HS-27A (cell line): ENCODE data around the gene QSER1.
"Not testable (repeated sequence)": the region's sequence is repeated elsewhere in the genome, so short reads cannot be mapped to it uniquely, and the experiment has no call there.

Experiments
- DNase-seq: peaks from one replicate; pipeline ENCODE4 v3.0.0-alpha.2; 2012; ENCODE audit warnings: low read depth, missing footprints

QSER1 gene

GRCh38 chr11:32892355-32893092 lies at the start of gene QSER1:
Gene QSER1 (plus strand): TSS chr11:32892811. CDS start chr11:32893126, 315 bp downstream.
- no peak for DNase-seq

DNA sequence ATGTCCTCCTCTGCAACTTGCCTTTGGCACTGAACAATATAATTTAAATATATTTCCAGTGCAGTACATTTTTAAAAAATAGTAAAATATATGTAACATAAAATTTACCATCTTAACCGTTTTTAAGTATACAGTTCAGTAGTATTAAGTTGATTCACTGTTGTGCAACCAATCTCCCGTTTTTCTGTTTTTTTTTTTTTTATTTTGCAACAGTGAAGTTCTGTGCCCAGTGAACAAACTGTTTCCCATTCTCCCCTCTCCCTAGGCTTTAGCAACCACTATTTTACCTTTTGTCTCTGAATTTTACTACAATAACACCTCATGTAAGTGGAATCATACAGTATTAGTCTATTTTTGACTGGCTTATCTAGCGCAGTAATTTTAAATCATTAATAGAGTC lies 49.1 kb upstream of the QSER1 start:
- no peak for DNase-seq

GRCh38 chr11:32847511-32847910 lies 45.1 kb upstream of the QSER1 start:
- DNase-seq = no peak

GRCh38 chr11:32849761-32850160 lies 42.9 kb upstream of the QSER1 start:
- DNase-seq = no peak

GRCh38 chr11:32851251-32851650 lies 41.4 kb upstream of the QSER1 start:
- no peak for DNase-seq

GRCh38 chr11:32852207-32852606 lies 40.4 kb upstream of the QSER1 start:
- no peak for DNase-seq

GRCh38 chr11:32855601-32856000 lies 37.0 kb upstream of the QSER1 start:
- no peak for DNase-seq

GRCh38 chr11:32858731-32859130 lies 33.9 kb upstream of the QSER1 start:
- DNase-seq = no peak

DNA sequence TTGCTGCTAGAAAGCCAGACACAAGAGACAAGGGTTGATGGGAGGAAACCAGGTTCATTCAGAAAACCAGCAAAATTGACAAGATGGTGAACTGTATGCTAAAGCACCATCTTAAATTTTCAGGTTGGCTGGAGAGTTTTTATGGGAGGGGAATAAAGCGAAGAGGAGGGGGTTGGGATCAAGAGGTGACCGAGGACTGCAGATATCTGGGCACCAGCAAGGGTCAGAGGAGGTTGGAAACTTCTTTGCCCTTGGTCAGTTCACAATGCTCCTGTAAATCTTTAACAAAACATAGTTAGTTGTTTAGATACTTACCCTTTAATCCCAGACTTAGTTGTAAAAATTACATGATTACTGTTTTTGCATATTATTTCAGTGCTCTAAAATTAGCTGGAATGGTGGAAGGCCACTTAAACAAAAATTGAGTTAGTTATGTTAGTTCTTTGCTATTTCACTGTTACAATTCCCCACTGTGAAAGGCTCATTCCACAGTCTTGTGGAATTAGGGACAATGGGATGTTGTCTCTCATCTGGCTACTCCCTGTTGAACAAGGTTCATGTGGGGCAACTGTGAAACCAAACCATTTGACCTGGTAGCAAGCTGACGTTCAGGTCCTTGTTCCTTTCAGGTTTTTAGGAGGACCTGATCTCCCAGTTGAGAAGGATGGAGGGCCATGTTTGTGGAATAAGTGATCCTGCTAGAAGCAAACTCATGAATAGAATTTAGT lies 30.6 kb upstream of the QSER1 start:
- DNase-seq = no peak

- no peak for DNase-seq
Measured at GRCh38 chr11:32864555-32864954, 28.1 kb upstream of the QSER1 start.

DNA sequence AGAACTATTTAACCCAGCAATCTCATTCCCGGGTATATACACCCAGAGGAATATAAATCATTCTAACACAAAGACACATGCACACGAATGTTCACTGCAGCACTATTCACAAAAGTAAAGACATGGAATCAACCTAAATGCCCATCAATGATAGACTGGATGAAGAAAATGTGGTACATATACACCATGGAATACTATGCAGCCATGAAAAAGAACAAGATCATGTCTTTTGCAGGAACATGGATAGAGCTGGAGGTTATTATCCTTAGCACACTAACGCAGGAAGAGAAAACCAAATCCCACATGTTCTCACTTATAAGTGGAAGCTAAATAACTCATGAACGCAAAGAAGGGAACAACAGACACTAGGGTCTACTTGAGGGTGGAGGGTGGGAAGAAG lies 23.9 kb upstream of the QSER1 start:
- not testable (repeated sequence) for DNase-seq

- no peak for DNase-seq
Measured at GRCh38 chr11:32870676-32871075, 21.9 kb upstream of the QSER1 start.

DNA sequence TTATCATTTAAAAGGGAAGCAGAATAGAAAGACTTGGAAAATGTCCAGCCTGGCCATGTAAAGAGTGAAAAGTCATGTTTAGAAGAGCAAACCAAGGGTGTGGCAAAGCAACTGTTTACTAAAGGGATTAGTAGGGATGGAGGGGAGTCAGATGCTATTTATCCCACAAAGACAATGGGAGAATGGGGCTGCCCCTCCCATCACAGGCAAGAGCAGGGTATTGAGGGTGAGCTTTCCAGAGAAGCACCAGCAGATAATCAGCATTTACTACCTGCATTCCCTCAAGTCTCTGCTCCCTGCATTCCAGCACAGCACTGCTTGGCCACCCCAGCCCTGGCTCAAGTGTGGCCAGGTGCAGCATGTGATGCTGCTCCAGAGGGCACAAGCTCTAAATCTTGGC lies 18.5 kb upstream of the QSER1 start:
- DNase-seq = no peak

DNA sequence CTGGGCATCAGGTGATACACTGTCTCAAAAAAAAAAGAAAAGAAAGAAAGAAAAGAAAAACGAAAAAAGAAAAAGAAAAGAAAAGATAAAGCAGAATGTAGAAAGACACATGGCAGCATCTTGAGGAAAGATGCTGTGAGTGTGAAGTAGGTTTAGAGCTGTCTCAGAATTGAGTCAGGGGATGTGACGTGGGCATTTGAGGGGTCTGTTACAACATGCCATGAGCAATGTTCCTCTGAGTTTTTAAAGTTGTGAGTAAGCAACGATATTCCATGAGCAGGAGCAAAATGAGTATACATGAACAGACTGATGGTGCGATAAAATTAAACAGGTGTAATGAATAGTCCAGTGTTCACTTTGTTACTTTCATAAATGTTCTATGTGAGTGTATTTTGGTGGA lies 11.3 kb upstream of the QSER1 start:
- no peak for DNase-seq

DNA sequence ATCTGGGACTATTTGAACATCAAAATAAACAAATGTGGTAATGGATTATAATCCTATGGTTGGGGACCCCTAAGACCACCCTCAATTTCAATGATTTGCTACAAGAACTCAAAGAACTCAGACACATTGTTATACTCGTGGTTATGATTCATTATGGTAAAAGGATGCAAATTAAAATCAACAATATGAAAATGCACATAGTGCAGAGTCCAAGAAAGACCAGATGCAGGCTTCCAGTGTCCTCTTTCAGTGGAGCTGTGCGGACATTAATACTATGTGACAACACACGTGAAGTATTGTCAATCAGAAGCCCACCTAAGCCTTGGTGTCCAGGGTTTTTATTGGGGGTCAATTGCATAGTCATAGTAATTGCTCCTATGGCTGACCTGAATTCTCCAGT lies 9.2 kb upstream of the QSER1 start:
- DNase-seq = no peak

DNA sequence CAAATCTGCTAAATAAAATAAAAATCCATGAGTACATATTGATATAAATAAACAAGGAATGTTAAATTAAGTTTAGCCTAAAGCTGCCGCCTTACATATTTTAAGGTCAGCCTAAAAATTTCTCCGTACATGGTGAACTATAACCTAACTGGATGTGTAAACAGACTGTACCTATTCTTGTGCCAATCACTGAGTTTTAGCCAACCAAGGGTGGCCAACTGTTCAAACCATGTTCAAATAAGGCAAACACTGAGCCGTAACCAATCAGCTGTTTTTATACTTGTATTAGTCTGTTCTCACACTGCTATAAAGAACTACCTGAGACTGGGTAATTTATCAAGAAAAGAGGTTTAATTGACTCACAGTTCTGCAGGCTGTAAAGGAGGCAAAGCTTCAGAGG lies 8.6 kb upstream of the QSER1 start:
- no peak for DNase-seq

GRCh38 chr11:32884770-32885384 lies 7.7 kb upstream of the QSER1 start:
- DNase-seq = no peak

DNA sequence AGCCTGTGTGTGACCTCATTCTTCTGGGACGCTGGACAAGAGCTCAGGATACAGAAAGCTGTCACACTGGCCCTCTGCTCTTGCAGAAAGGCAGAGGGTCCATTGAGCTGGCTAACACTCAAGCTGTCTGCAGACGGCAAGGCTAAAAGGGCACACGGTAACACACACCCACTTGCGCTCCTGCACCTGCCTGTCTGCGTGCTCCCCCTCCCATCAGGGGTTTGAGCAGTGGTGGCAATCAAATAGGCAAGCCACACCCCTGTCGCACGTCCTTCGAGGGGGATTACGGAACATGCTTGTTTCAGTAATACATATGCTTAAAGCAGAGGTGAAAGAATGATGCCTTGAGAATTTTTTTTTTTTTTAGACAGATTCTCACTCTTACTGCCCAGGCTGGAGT lies 7.1 kb upstream of the QSER1 start:
- DNase-seq = no peak

DNA sequence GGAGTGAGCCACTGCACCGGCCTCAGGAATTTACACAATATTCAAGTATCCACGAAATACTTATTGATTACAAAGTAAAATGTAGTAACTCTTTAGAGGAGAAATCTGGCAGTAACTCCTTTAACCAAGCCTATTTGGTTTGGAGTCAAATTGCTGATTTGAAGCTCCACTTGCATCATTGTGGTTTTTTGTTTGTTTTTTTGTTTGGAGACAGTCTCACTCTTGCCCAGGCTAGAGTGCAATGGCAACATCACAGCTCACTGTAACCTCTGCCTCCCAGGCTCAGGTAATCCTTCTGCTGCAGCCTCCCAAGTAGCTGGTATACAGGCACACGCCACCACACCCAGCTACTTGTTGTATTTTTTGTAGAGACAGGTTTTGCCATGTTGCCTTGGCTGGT lies 6.4 kb upstream of the QSER1 start:
- DNase-seq = no peak

- not testable (repeated sequence) for DNase-seq
Measured at GRCh38 chr11:32887707-32888383, 4.8 kb upstream of the QSER1 start.

DNA sequence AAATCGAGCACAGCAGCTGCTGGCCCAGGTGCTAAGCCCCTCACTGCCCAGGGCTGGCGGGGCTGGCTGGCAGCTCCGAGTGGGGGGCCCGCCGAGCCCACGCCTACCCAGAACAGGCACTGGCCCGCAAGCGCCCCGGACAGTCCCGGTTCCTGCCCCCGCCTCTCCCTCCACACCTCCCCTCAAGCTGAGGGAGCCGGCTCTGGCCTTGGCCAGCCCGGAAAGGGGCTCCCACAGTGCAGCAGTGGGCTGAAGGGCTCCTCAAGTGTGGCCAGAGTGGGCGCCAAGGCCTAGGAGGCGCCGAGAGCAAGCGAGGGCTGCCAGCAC lies 4.3 kb upstream of the QSER1 start:
- DNase-seq = not testable (repeated sequence)

GRCh38 chr11:32888805-32889204 lies 3.8 kb upstream of the QSER1 start:
- DNase-seq = no peak
